Small intestine (tissue), 7 donors: Measurements from ENCODE around the gene KAT6B. TPM values are rescaled to one million over a fixed set of nuclear protein-coding genes. Genes with fewer than 3 reads are reported as not detected.

ENCODE experiments used
- DNase-seq, 2 donors: peaks; one replicate each; pipeline versions ENCODE4 v3.0.0 to v3.0.0-alpha.2; 2013
- FAIRE-seq: peaks from 2 replicates; lab custom pipeline; 2012; peaks lifted over from hg19 to GRCh38; lab: Jason Lieb, UNC
- H3K27ac ChIP-seq, 3 donors: one replicate each; pipeline ENCODE4 v1.5.1; 2013; ENCODE audit warnings: low read length in 2 of 3, mild to moderate bottlenecking in 2 of 3, control low read depth in 1 of 3, inconsistent platforms in 1 of 3, low read depth in 1 of 3, moderate library complexity in 1 of 3
- H3K27me3 ChIP-seq, 3 donors: one replicate each; pipeline ENCODE4 v1.6.1; 2013; ENCODE audit warnings: low read length in 3 of 3, inconsistent platforms in 1 of 3; ENCODE audit not compliant: control insufficient read depth in 3 of 3, insufficient read depth in 3 of 3
- H3K36me3 ChIP-seq, 3 donors: one replicate each; pipeline ENCODE4 v1.6.1; 2013; ENCODE audit warnings: low read length in 3 of 3, inconsistent platforms in 1 of 3, low read depth in 1 of 3, mild to moderate bottlenecking in 1 of 3, moderate library complexity in 1 of 3; ENCODE audit not compliant: control insufficient read depth in 3 of 3, insufficient read depth in 2 of 3
- H3K4me1 ChIP-seq, 3 donors: one replicate each; pipeline ENCODE4 v1.6.1; 2013; ENCODE audit warnings: low read length in 2 of 3, inconsistent platforms in 1 of 3, low read depth in 1 of 3, mild to moderate bottlenecking in 1 of 3, moderate library complexity in 1 of 3; ENCODE audit not compliant: control insufficient read depth in 3 of 3, insufficient read depth in 2 of 3
- H3K4me3 ChIP-seq, 3 donors: one replicate each; pipeline ENCODE4 v1.5.1; 2013; ENCODE audit warnings: low read length in 3 of 3, control low read depth in 1 of 3, inconsistent platforms in 1 of 3, low read depth in 1 of 3, mild to moderate bottlenecking in 1 of 3, moderate library complexity in 1 of 3
- H3K9me3 ChIP-seq, 2 donors: one replicate each; pipeline ENCODE4 v1.6.1; 2013; ENCODE audit warnings: low read depth in 1 of 2, low read length in 1 of 2; ENCODE audit not compliant: control insufficient read depth in 2 of 2, insufficient read depth in 1 of 2
- WGBS, 3 donors: extraction: QIAGEN DNeasy Blood & Tissue Kit; methylation state at CpG; one replicate each; pipeline ENCODE4 v1.1.7; 2013; 5-methylcytosine and 5-hydroxymethylcytosine counted together
- polyA plus RNA-seq, 4 donors: library from polyadenylated mRNA; stranded (reverse) in 3 of 4; unstranded in 1 of 4; fragments of 200-250 nt in 3 of 4; fragments of 120-200 nt in 1 of 4; gene quantifications; one replicate each; pipeline versions ENCODE4 v1.2.1 to v1.2.3, GENCODE V29; 2013
- donor health status: healthy with polysubstance abuse.
- donor health status: control.
- donor health status: control.
- donor health status: Bipolar disorder and iron deficiency.
- donor health status: healthy.

The KAT6B gene
- polyA plus RNA-seq, 4 donors = 4.6 to 16.2 (median 5.9) TPM

- DNase-seq = no peak
- Histone ChIP-seq H3K4me3 (peak overlapping the region in 1 of 3 donors; percentile 10), H3K27ac (no peak overlapping the region), H3K4me1 (no peaks in the 10 kb centered on the region), H3K9me3 (peaks cover 0 to 11% of the 10 kb centered on the region in 2 donors), H3K27me3 (peaks cover 0 to 4% (median 0%) of the 10 kb centered on the region in 3 donors), H3K36me3 (no peaks in the 10 kb centered on the region)
- no peak for FAIRE-seq
- WGBS, 3 donors = 49 to 65% (median 61%) methylated on average over 47 to 53 of the region's 53 CpGs
These were observed 12.8 kb upstream of the KAT6B start for GRCh38 chr10:74813381-74814259.

GRCh38 chr10:74814797-74815196 is 11.6 kb upstream of the KAT6B start:
- DNase-seq (no peak), FAIRE-seq (no peak)
- peaks cover 0 to 11% of the 10 kb centered on the region in 2 donors for H3K9me3 ChIP-seq
- H3K27me3 ChIP-seq = peaks cover 0 to 4% (median 0%) of the 10 kb centered on the region in 3 donors
- no peak overlapping the region for H3K27ac ChIP-seq
- no peaks in the 10 kb centered on the region for H3K4me1 ChIP-seq
- no peaks in the 10 kb centered on the region for H3K36me3 ChIP-seq
- H3K4me3 ChIP-seq = no peak overlapping the region

- no peak overlapping the region for H3K27ac ChIP-seq
- no peaks in the 10 kb centered on the region for H3K4me1 ChIP-seq
- 83 to 91% (median 90%) methylated on average over 4 of the region's 4 CpGs for WGBS, 3 donors
These were observed 9.4 kb upstream of the KAT6B start for GRCh38 chr10:74816824-74817498.

GRCh38 chr10:74821501-74821900 is 4.9 kb upstream of the KAT6B start:
- Histone ChIP-seq H3K9me3 (peaks cover 0 to 6% of the 10 kb centered on the region in 2 donors), H3K27ac (no peak overlapping the region), H3K4me3 (no peak overlapping the region), H3K27me3 (no peaks in the 10 kb centered on the region), H3K36me3 (no peaks in the 10 kb centered on the region), H3K4me1 (peaks cover 0 to 11% (median 2%) of the 10 kb centered on the region in 3 donors)
- FAIRE-seq (no peak), DNase-seq (peak in 1 of 2 donors; percentile 31)
- 29 to 48% (median 48%) methylated on average over 3 of the region's 3 CpGs for WGBS, 3 donors

More at GRCh38 chr10:74816824-74817498, 9.4 kb upstream of the KAT6B start:
- Histone ChIP-seq H3K9me3 (peaks cover 0 to 8% of the 10 kb centered on the region in 2 donors), H3K36me3 (no peaks in the 10 kb centered on the region), H3K27me3 (peaks cover 0 to 4% (median 0%) of the 10 kb centered on the region in 3 donors), H3K4me3 (no peak overlapping the region)
- FAIRE-seq (no peak), DNase-seq (no peak)

- no peaks in the 10 kb centered on the region for H3K27me3 ChIP-seq
- H3K4me3 ChIP-seq = no peak overlapping the region
- H3K36me3 ChIP-seq = no peaks in the 10 kb centered on the region
- H3K4me1 ChIP-seq = peaks cover 0 to 11% (median 2%) of the 10 kb centered on the region in 3 donors
- WGBS, 3 donors = 28 to 60% (median 31%) methylated on average over 2 of the region's 2 CpGs
- H3K9me3 ChIP-seq = peaks cover 0 to 1% of the 10 kb centered on the region in 2 donors
- DNase-seq (peak in 1 of 2 donors; percentile 15), FAIRE-seq (no peak)
- H3K27ac ChIP-seq = peak overlapping the region in 1 of 3 donors; percentile 10
These were observed 4.3 kb upstream of the KAT6B start for GRCh38 chr10:74822101-74822500.

GRCh38 chr10:74822521-74823089 is 3.8 kb upstream of the KAT6B start:
- Histone ChIP-seq H3K36me3 (no peaks in the 10 kb centered on the region), H3K4me3 (no peak overlapping the region), H3K4me1 (peaks cover 0 to 16% (median 4%) of the 10 kb centered on the region in 3 donors), H3K9me3 (no peaks in the 10 kb centered on the region), H3K27ac (peak overlapping the region in 1 of 3 donors; percentile 10), H3K27me3 (no peaks in the 10 kb centered on the region)
- 58 to 69% (median 59%) methylated on average over 3 of the region's 3 CpGs for WGBS, 3 donors
- no peak for DNase-seq
- FAIRE-seq = no peak

- WGBS, 3 donors = 40 to 44% (median 40%) methylated on average over 4 of the region's 4 CpGs
- Histone ChIP-seq H3K27ac (no peak overlapping the region), H3K9me3 (no peaks in the 10 kb centered on the region), H3K4me3 (no peak overlapping the region), H3K36me3 (no peaks in the 10 kb centered on the region), H3K27me3 (no peaks in the 10 kb centered on the region), H3K4me1 (peaks cover 0 to 22% (median 5%) of the 10 kb centered on the region in 3 donors)
- FAIRE-seq (no peak), DNase-seq (no peak)
These were observed 2.6 kb upstream of the KAT6B start for GRCh38 chr10:74823791-74824183.
